NK-92 (cell line): ENCODE measurements around the gene COX5A.

ENCODE experiments used
- DNase-seq: peaks from one replicate; lab custom pipeline; 2025; ENCODE audit not compliant: unreplicated experiment; lab: John Stamatoyannopoulos, UW

Gene COX5A

GRCh38 chr15:74937590-74938371 lies at the start of gene COX5A:
COX5A (minus strand) TSS chr15:74938073; CDS start chr15:74938014, 59 bp downstream.
- DNase-seq: no peak

GRCh38 chr15:74983725-74984231 lies 45.9 kb upstream of the COX5A start:
- no peak for DNase-seq

- no peak for DNase-seq
Observed at GRCh38 chr15:74982183-74982582, 44.3 kb upstream of the COX5A start.

- DNase-seq: no peak
Observed at GRCh38 chr15:74978503-74978902, 40.6 kb upstream of the COX5A start.

GRCh38 chr15:74978077-74978476 lies 40.2 kb upstream of the COX5A start:
- no peak for DNase-seq

- no peak for DNase-seq
Observed at GRCh38 chr15:74977599-74977998, 39.7 kb upstream of the COX5A start.

- DNase-seq: no peak
Observed at GRCh38 chr15:74976159-74976558, 38.3 kb upstream of the COX5A start.

GRCh38 chr15:74967670-74968069 lies 29.8 kb upstream of the COX5A start:
- no peak for DNase-seq

- DNase-seq: no peak
Observed at GRCh38 chr15:74964794-74965193, 26.9 kb upstream of the COX5A start.

- DNase-seq: no peak
Observed at GRCh38 chr15:74963213-74963612, 25.3 kb upstream of the COX5A start.

- DNase-seq: no peak
Observed at GRCh38 chr15:74962671-74963070, 24.8 kb upstream of the COX5A start.

- no peak for DNase-seq
Observed at GRCh38 chr15:74962219-74962618, 24.3 kb upstream of the COX5A start.

- DNase-seq: no peak
Observed at GRCh38 chr15:74961616-74962015, 23.7 kb upstream of the COX5A start.

GRCh38 chr15:74960995-74961588 lies 23.2 kb upstream of the COX5A start:
- no peak for DNase-seq

- DNase-seq: no peak
Observed at GRCh38 chr15:74960286-74960685, 22.4 kb upstream of the COX5A start.

- DNase-seq: no peak
Observed at GRCh38 chr15:74959586-74959939, 21.7 kb upstream of the COX5A start.

GRCh38 chr15:74958908-74959585 lies 21.2 kb upstream of the COX5A start:
- DNase-seq: no peak

- DNase-seq: no peak
Observed at GRCh38 chr15:74958320-74958907, 20.5 kb upstream of the COX5A start.

GRCh38 chr15:74957476-74958035 lies 19.7 kb upstream of the COX5A start:
- no peak for DNase-seq

- DNase-seq: no peak
Observed at GRCh38 chr15:74956648-74957475, 19.0 kb upstream of the COX5A start, which contains the start of gene RPP25. RPP25 (minus strand) TSS chr15:74956772; CDS start chr15:74956583, 189 bp downstream.
